ENCODE data around the gene NEU3. TPM values are rescaled to one million over a fixed set of nuclear protein-coding genes. Genes with fewer than 3 reads are reported as not detected.
"Not testable (repeated sequence)": the region's sequence is repeated elsewhere in the genome, so short reads cannot be mapped to it uniquely, and the experiment has no call there.

The NEU3 gene
- total RNA-seq, 5 donors from 2014 or later (not counting 1 experiment from before 2014, with no cell fraction given), result 12.4 to 18.0 (median 13.0) TPM

GRCh38 chr11:75004215-75004614, 15.5 kb downstream of the NEU3 start:
- no peak overlapping the region for H3K4me3 Mint-ChIP-seq
- DNase-seq (no peak), ATAC-seq (replicated peaks in 1 of 4) (no peak)
- no peaks in the 10 kb centered on the region for H3K27me3 Mint-ChIP-seq
- H3K4me3 ChIP-seq (ENCODE audit: control insufficient read depth in 1 of 2, extremely low read depth in 1 of 2, low read length in 1 of 2), result no peak overlapping the region
- no peak overlapping the region for H3K27ac Mint-ChIP-seq
- no peaks in the 10 kb centered on the region for H3K9me3 ChIP-seq
- ChIA-PET CTCF (no interaction called here), POLR2A (no interaction called here)
- WGBS (ENCODE audit: insufficient coverage), result 75% methylated on average over 1 of the region's 1 CpG
- no peak overlapping the region for H3K27ac ChIP-seq (ENCODE audit: low read length)
- peaks cover 0 to 1% (median 0%) of the 10 kb centered on the region in 3 donors for H3K4me1 Mint-ChIP-seq
- H3K4me1 ChIP-seq (ENCODE audit: control insufficient read depth in 1 of 2, extremely low read depth in 1 of 2, insufficient read depth in 2 of 2, low read length in 2 of 2), result no peaks in the 10 kb centered on the region
- H3K27me3 ChIP-seq (replicated peaks in 1 of 2; ENCODE audit: control insufficient read depth in 2 of 2, extremely low read depth in 1 of 2, insufficient read depth in 2 of 2, low read length in 1 of 2), result no peaks in the 10 kb centered on the region
- H3K9me3 Mint-ChIP-seq, result no peaks in the 10 kb centered on the region
- H3K36me3 Mint-ChIP-seq, result peaks cover 57% of the 10 kb centered on the region
- H3K36me3 ChIP-seq (ENCODE audit: control insufficient read depth in 2 of 2, extremely low read depth in 1 of 2, insufficient read depth in 1 of 2, low read length in 1 of 2), result peaks cover 11 to 40% of the 10 kb centered on the region in 2 donors

DNA sequence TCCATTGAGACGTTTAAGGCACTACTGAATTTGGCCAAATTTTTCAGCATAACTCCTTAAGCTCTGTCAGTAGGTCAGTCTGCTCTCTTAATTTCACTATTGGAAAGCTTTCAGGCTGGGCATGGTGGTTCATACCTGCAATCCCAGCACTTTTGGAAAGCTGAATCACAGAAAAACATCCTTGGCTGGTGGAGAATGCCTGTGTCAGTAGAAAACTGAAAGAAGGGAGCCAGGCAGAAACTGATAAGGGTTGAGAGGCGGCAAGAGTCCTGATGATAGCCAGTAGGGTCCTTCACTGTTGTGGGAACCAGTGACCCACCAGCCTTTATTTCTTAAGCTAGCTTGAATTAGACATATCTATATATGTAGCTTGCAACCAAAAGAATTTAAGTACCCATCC, 22.6 kb downstream of the NEU3 start:
- H3K36me3 Mint-ChIP-seq, result peaks cover 58% of the 10 kb centered on the region
- no peak overlapping the region for H3K27ac ChIP-seq (ENCODE audit: low read length)
- no peak overlapping the region for H3K4me3 Mint-ChIP-seq
- no peaks in the 10 kb centered on the region for H3K9me3 ChIP-seq
- H3K9me3 Mint-ChIP-seq, result no peaks in the 10 kb centered on the region
- no peaks in the 10 kb centered on the region for H3K4me1 Mint-ChIP-seq
- H3K27me3 ChIP-seq (replicated peaks in 1 of 2; ENCODE audit: control insufficient read depth in 2 of 2, extremely low read depth in 1 of 2, insufficient read depth in 2 of 2, low read length in 1 of 2), result no peaks in the 10 kb centered on the region
- WGBS (ENCODE audit: insufficient coverage), result 100% methylated on average over 1 of the region's 2 CpGs
- H3K27ac Mint-ChIP-seq, result no peak overlapping the region
- ChIA-PET CTCF (interaction anchor here in 1 of 2 donors (0.6 to 1.1 kb wide), 3 partner anchors 11 to 237 kb away, joined by 3 to 4 read pairs (median 3); no protein-coding TSS in a partner anchor), POLR2A (no interaction called here)
- DNase-seq, result no peak
- ATAC-seq (replicated peaks in 1 of 4), result no peak
- H3K4me1 ChIP-seq (ENCODE audit: control insufficient read depth in 1 of 2, extremely low read depth in 1 of 2, insufficient read depth in 2 of 2, low read length in 2 of 2), result no peaks in the 10 kb centered on the region
- peaks cover 0 to 28% of the 10 kb centered on the region in 2 donors for H3K36me3 ChIP-seq (ENCODE audit: control insufficient read depth in 2 of 2, extremely low read depth in 1 of 2, insufficient read depth in 1 of 2, low read length in 1 of 2)
- no peak overlapping the region for H3K4me3 ChIP-seq (ENCODE audit: control insufficient read depth in 1 of 2, extremely low read depth in 1 of 2, low read length in 1 of 2)
- no peaks in the 10 kb centered on the region for H3K27me3 Mint-ChIP-seq

DNA sequence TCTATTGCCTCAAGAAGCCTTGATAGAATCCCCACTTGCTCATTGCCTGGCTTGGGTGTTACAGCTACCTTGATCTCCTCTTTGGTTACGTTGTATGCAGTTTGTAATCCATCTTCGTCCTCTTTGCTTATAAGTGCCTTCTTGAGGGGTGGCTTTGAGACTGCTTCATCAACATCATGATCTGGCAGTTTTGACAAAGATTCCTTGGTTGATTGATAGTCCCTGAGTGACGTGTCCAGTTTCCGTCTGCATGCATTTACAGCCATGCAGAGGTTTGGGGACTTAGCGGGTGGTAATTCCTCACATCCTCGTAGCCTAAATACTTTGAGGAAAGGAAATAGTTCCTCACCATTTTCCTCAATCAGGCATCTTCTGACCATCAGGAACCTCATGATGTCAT, 23.1 kb downstream of the NEU3 start:
- peaks cover 0 to 23% of the 10 kb centered on the region in 2 donors for H3K36me3 ChIP-seq (ENCODE audit: control insufficient read depth in 2 of 2, extremely low read depth in 1 of 2, insufficient read depth in 1 of 2, low read length in 1 of 2)
- peaks cover 56% of the 10 kb centered on the region for H3K36me3 Mint-ChIP-seq
- no peak for DNase-seq
- H3K9me3 ChIP-seq, result no peaks in the 10 kb centered on the region
- POLR2A ChIA-PET, result no interaction called here
- no peaks in the 10 kb centered on the region for H3K27me3 ChIP-seq (replicated peaks in 1 of 2; ENCODE audit: control insufficient read depth in 2 of 2, extremely low read depth in 1 of 2, insufficient read depth in 2 of 2, low read length in 1 of 2)
- H3K27ac Mint-ChIP-seq, result no peak overlapping the region
- H3K4me3 ChIP-seq (ENCODE audit: control insufficient read depth in 1 of 2, extremely low read depth in 1 of 2, low read length in 1 of 2), result no peak overlapping the region
- no peaks in the 10 kb centered on the region for H3K4me1 ChIP-seq (ENCODE audit: control insufficient read depth in 1 of 2, extremely low read depth in 1 of 2, insufficient read depth in 2 of 2, low read length in 2 of 2)
- H3K27ac ChIP-seq (ENCODE audit: low read length), result no peak overlapping the region
- no peaks in the 10 kb centered on the region for H3K9me3 Mint-ChIP-seq
- 100% methylated on average over 2 of the region's 6 CpGs for whole genome bisulfite sequencing (ENCODE audit: insufficient coverage)
- CTCF ChIA-PET, result interaction anchor here in 1 of 2 donors (0.7 to 1.1 kb wide), 3 partner anchors 11 to 237 kb away, joined by 3 read pairs; no protein-coding TSS in a partner anchor
- no peak for ATAC-seq (replicated peaks in 1 of 4)
- H3K27me3 Mint-ChIP-seq, result no peaks in the 10 kb centered on the region
- H3K4me3 Mint-ChIP-seq, result no peak overlapping the region
- H3K4me1 Mint-ChIP-seq, result no peaks in the 10 kb centered on the region

DNA sequence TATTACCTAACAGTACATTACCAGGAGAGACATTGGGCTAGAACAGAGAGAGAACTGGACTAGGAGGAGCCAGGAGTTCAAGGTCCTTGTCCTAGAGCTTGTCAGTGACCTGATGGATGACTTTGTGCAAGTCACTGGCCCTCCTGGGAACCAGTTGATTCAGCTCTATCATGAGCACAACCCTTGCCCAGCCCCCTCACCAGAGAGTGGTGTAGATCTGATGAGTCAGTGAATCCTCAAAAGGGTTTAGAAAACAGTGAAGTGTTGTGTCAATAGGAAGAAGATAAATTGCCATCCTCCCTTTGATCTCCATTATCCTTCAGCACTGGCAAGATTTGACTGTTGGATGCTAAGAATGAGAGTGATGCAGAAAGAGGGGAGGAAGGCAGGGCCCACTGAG, 24.3 kb downstream of the NEU3 start:
- Histone ChIP-seq H3K9me3 (no peaks in the 10 kb centered on the region), H3K27me3 (replicated peaks in 1 of 2; ENCODE audit: control insufficient read depth in 2 of 2, extremely low read depth in 1 of 2, insufficient read depth in 2 of 2, low read length in 1 of 2) (no peaks in the 10 kb centered on the region), H3K27ac (ENCODE audit: low read length) (no peak overlapping the region), H3K36me3 (ENCODE audit: control insufficient read depth in 2 of 2, extremely low read depth in 1 of 2, insufficient read depth in 1 of 2, low read length in 1 of 2) (peaks cover 0 to 14% of the 10 kb centered on the region in 2 donors), H3K4me3 (ENCODE audit: control insufficient read depth in 1 of 2, extremely low read depth in 1 of 2, low read length in 1 of 2) (no peak overlapping the region), H3K4me1 (ENCODE audit: control insufficient read depth in 1 of 2, extremely low read depth in 1 of 2, insufficient read depth in 2 of 2, low read length in 2 of 2) (no peaks in the 10 kb centered on the region)
- no peaks in the 10 kb centered on the region for H3K27me3 Mint-ChIP-seq
- DNase-seq, result no peak
- no peaks in the 10 kb centered on the region for H3K4me1 Mint-ChIP-seq
- ChIA-PET POLR2A (no interaction called here), CTCF (no interaction called here)
- H3K27ac Mint-ChIP-seq, result no peak overlapping the region
- no peak for ATAC-seq (replicated peaks in 1 of 4)
- no peaks in the 10 kb centered on the region for H3K9me3 Mint-ChIP-seq
- H3K36me3 Mint-ChIP-seq, result peaks cover 50% of the 10 kb centered on the region
- H3K4me3 Mint-ChIP-seq, result no peak overlapping the region

DNA sequence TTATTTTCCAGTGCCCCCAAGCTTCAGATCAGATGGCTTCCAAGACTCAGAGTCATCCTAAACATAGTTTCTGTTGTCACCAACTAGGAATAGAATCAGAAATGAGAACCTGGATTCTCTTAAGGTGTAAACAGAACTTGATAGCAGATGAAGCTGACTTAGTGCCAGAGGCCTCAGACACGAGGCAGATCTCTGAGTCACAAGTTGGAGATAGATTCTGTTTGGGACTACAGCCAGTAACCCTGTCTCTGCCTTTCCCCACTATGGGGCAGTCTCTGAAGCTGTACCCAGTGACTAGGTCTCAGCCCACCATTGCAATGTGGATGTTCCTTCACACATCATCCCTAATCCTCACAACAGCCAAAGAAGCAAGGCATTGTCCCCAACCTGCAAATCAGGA, 25.4 kb downstream of the NEU3 start:
- WGBS (ENCODE audit: insufficient coverage), result no CpG with 5 or more reads among the region's 1 CpG
- Mint-ChIP-seq H3K27me3 (no peaks in the 10 kb centered on the region), H3K4me1 (no peaks in the 10 kb centered on the region), H3K27ac (no peak overlapping the region), H3K4me3 (no peak overlapping the region), H3K36me3 (peaks cover 51% of the 10 kb centered on the region), H3K9me3 (peaks cover 5 to 6% (median 5%) of the 10 kb centered on the region in 3 donors)
- Histone ChIP-seq H3K4me3 (ENCODE audit: control insufficient read depth in 1 of 2, extremely low read depth in 1 of 2, low read length in 1 of 2) (no peak overlapping the region), H3K4me1 (ENCODE audit: control insufficient read depth in 1 of 2, extremely low read depth in 1 of 2, insufficient read depth in 2 of 2, low read length in 2 of 2) (no peaks in the 10 kb centered on the region), H3K9me3 (no peaks in the 10 kb centered on the region), H3K36me3 (ENCODE audit: control insufficient read depth in 2 of 2, extremely low read depth in 1 of 2, insufficient read depth in 1 of 2, low read length in 1 of 2) (peaks cover 0 to 6% of the 10 kb centered on the region in 2 donors), H3K27ac (ENCODE audit: low read length) (no peak overlapping the region), H3K27me3 (replicated peaks in 1 of 2; ENCODE audit: control insufficient read depth in 2 of 2, extremely low read depth in 1 of 2, insufficient read depth in 2 of 2, low read length in 1 of 2) (no peaks in the 10 kb centered on the region)
- ChIA-PET CTCF (interaction anchor here in 1 of 2 donors (0.7 kb wide), 1 partner anchor 9 kb away, joined by 3 read pairs; no protein-coding TSS in a partner anchor), POLR2A (interaction anchor here in 1 of 2 donors (0.6 kb wide), 1 partner anchor 55 kb away, joined by 3 read pairs; no protein-coding TSS in a partner anchor)
- ATAC-seq (replicated peaks in 1 of 4) (no peak), DNase-seq (no peak)

GRCh38 chr11:75019200-75019599, 30.5 kb downstream of the NEU3 start:
- WGBS (ENCODE audit: insufficient coverage), result 100% methylated on average over 2 of the region's 3 CpGs
- CTCF ChIA-PET, result interaction anchor here in 1 of 2 donors (0.6 kb wide), 1 partner anchor 250 kb away, joined by 8 read pairs; no protein-coding TSS in a partner anchor
- ATAC-seq (replicated peaks in 1 of 4); H3K27ac Mint-ChIP-seq; H3K9me3 ChIP-seq; POLR2A ChIA-PET; H3K27me3 ChIP-seq (replicated peaks in 1 of 2; ENCODE audit: control insufficient read depth in 2 of 2, extremely low read depth in 1 of 2, insufficient read depth in 2 of 2, low read length in 1 of 2); DNase-seq; H3K27ac ChIP-seq (ENCODE audit: low read length); H3K4me1 Mint-ChIP-seq; H3K4me1 ChIP-seq (ENCODE audit: control insufficient read depth in 1 of 2, extremely low read depth in 1 of 2, insufficient read depth in 2 of 2, low read length in 2 of 2); H3K4me3 ChIP-seq (ENCODE audit: control insufficient read depth in 1 of 2, extremely low read depth in 1 of 2, low read length in 1 of 2); H3K36me3 ChIP-seq (ENCODE audit: control insufficient read depth in 2 of 2, extremely low read depth in 1 of 2, insufficient read depth in 1 of 2, low read length in 1 of 2); H3K27me3 Mint-ChIP-seq; H3K4me3 Mint-ChIP-seq; H3K9me3 Mint-ChIP-seq: not testable (repeated sequence)
- peaks cover 15% of the 10 kb centered on the region for H3K36me3 Mint-ChIP-seq

- not testable (repeated sequence) for H3K27ac Mint-ChIP-seq; H3K36me3 ChIP-seq (ENCODE audit: control insufficient read depth in 2 of 2, extremely low read depth in 1 of 2, insufficient read depth in 1 of 2, low read length in 1 of 2); H3K4me1 ChIP-seq (ENCODE audit: control insufficient read depth in 1 of 2, extremely low read depth in 1 of 2, insufficient read depth in 2 of 2, low read length in 2 of 2); H3K4me3 Mint-ChIP-seq; H3K27me3 ChIP-seq (replicated peaks in 1 of 2; ENCODE audit: control insufficient read depth in 2 of 2, extremely low read depth in 1 of 2, insufficient read depth in 2 of 2, low read length in 1 of 2); DNase-seq; H3K4me1 Mint-ChIP-seq; H3K9me3 Mint-ChIP-seq; H3K4me3 ChIP-seq (ENCODE audit: control insufficient read depth in 1 of 2, extremely low read depth in 1 of 2, low read length in 1 of 2); H3K27me3 Mint-ChIP-seq; ATAC-seq (replicated peaks in 1 of 4); H3K27ac ChIP-seq (ENCODE audit: low read length); H3K9me3 ChIP-seq
- CTCF ChIA-PET, result interaction anchor here in 1 of 2 donors (0.7 kb wide), 1 partner anchor 11 kb away, joined by 3 read pairs; no protein-coding TSS in a partner anchor
- WGBS (ENCODE audit: insufficient coverage), result 66% methylated on average over 2 of the region's 5 CpGs
- POLR2A ChIA-PET, result interaction anchor here in 1 of 2 donors (0.6 kb wide), 1 partner anchor 342 kb away, joined by 3 read pairs; no protein-coding TSS in a partner anchor
- H3K36me3 Mint-ChIP-seq, result peaks cover 15% of the 10 kb centered on the region
Observed at GRCh38 chr11:75020328-75020727, 31.6 kb downstream of the NEU3 start.
